Epithelial cell of esophagus (primary cell): Measurements from ENCODE around the gene DDX5.
A peak's percentile ranks its signal among the peaks of the same experiment; 100 is the strongest.
"Not testable (repeated sequence)": the region's sequence is repeated elsewhere in the genome, so short reads cannot be mapped to it uniquely, and the experiment has no call there.

ENCODE experiments used
- DNase-seq: peaks from one replicate; pipeline ENCODE4 v3.0.0; 2010; ENCODE audit warnings: low read depth
- H3K4me3 ChIP-seq: 2 replicates; pipeline ENCODE4 v1.5.1; 2011; ENCODE audit warnings: mild to moderate bottlenecking, low read length, control low read depth
- CTCF ChIP-seq: IDR thresholded peaks from 2 replicates; pipeline ENCODE4 v1.5.1; 2011; ENCODE audit warnings: low read depth, mild to moderate bottlenecking, low read length, control low read depth, inconsistent platforms; ENCODE audit not compliant: insufficient read depth; ENCODE audit errors: missing control alignments

Gene DDX5

GRCh38 chr17:64500487-64500859 lies 5.6 kb downstream of the DDX5 start:
- no peak overlapping the region for H3K4me3 ChIP-seq
- DNase-seq = no peak
- no peak for TF ChIP-seq CTCF

- no peak for TF ChIP-seq CTCF
- no peak overlapping the region for H3K4me3 ChIP-seq
- peak; percentile 41 for DNase-seq
Measured at GRCh38 chr17:64499805-64500486, 6.1 kb downstream of the DDX5 start.

- DNase-seq = peak; percentile 12
- H3K4me3 ChIP-seq = no peak overlapping the region
- TF ChIP-seq CTCF = no peak
Measured at GRCh38 chr17:64498308-64499203, 7.5 kb downstream of the DDX5 start.

DNA sequence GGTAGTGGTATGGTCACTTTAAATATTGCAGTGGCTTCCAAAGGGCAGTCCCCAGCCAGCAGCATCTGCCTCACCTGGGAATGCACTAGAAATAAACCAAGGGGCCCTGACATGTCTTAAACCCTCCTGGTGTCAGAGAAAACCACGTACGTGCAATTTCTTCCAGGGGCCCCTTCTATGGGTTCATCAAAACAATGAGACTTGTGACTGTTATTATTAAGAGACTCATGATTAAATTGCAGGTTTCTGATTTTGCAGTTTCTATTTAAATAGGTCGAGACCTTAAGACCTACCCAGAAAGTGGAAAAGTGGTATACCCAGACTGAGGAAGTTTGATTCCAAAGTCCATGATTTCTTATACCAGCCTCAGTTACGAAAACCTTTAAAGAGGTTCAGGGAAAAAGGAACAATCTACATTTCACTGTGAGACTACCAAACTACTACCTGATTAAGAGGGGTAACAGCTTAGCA lies 8.5 kb downstream of the DDX5 start:
- H3K4me3 ChIP-seq = peak overlapping the region; percentile 89
- TF ChIP-seq CTCF = no peak
- DNase-seq = no peak

DNA sequence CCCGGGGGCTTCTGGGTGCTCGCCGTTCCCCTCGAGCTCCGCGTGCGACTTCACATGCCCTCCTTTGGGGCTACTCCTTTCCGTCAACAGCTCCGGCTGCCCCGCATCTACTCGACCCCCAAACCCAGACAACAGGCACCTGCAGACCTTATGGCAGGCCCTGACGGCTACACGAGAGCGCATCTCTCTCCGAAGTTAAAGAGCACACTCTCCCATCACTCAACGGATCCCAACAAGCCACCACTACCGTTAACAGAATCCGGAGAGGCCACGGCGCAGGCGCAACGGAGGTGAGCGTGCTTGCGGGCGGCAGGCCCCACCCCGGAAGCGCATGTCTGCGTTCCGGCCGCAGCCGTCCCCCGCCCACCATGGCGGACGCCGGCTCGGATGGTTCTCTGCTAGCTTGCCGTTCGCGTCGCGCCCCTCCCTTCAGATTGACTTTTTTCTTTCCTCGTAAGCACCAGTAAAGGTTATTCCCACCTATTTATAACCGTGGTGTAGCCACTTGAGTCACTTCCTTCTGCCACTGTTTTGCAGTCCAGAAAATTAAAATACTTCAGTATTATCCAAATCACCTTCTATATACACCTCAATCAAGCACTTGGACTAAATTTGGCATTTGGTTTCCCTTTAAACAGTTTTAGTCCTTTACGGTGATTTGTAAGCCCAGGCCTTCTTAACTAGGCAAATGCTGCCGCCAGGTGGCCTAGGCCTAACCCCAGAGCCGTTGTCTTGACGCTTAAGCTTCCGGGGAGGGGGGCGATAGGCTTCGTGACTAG lies 9.1 kb downstream of the DDX5 start, which contains the start of gene POLG2:
Gene POLG2 (minus strand): TSS at position 269 of the 779 bp plus-strand sequence. CDS start 86 bp downstream, at position 183.
- H3K4me3 ChIP-seq = peak within 1 kb of the TSS; percentile 89
- TF ChIP-seq CTCF = peak; percentile 67
- peak; percentile 96 for DNase-seq

DNA sequence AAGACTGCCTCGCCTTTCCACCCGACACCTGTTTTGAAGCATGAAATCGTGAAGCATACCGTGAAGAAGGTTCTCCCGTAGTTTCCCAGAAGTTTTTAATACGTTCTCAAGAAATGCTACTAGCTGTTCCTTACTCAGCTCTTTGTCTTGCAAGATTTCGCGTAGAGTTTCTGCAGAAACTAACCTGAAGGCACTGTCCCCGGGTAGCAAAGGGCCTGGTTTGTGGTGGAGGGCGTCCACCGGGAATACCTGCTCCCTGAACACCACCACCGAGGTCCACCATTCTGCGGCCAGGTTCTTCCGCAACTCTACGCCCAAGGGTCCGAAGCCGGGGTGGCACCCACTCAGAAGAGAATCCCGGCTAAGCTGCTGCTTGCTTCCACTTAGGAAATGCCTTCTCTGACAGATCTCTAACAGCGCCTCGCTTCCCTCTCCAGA lies 9.7 kb downstream of the DDX5 start:
- no peak for TF ChIP-seq CTCF
- H3K4me3 ChIP-seq = peak overlapping the region; percentile 89
- DNase-seq = peak; percentile 20

DNA sequence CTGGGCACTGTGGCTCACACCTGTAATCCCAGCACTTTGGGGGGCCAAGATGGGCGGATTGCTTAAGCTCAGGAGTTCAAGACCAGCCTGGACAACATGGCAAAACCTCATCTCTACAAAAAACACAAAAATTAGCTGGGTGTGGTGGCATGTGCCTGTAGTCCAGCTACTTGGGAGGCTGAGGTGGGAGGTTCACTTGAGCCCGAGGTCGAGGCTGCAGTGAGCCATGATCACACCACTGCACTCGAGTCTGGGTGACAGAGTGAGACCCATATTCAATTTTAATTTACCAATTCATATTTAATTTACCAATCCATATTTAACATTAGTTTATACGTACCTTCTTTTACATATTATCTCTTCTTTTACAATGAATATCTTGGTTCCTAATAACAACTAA lies 10.8 kb downstream of the DDX5 start:
- H3K4me3 ChIP-seq = peak overlapping the region; percentile 5
- not testable (repeated sequence) for DNase-seq
